SK-N-SH treated with all-trans-retinoic acid at 6 μM for 48 hours (cell line): Measurements from ENCODE around the gene SYT8.

Experiments
- ARNTL ChIP-seq: fragments of 450-650 bp; formaldehyde crosslinking; IDR thresholded peaks from 2 replicates; pipeline ENCODE4 v1.5.0; 2020; ENCODE audit warnings: low read depth, mild to moderate bottlenecking, moderate library complexity, borderline replicate concordance
- BACH2 ChIP-seq: fragments of 250-450 bp; sonication (Bioruptor Pico); IDR thresholded peaks from 2 replicates; pipeline ENCODE4 v1.9.0; 2021; ENCODE audit warnings: mild to moderate bottlenecking, borderline replicate concordance
- CSDC2 ChIP-seq: fragments of 250-450 bp; sonication (Bioruptor Pico); IDR thresholded peaks from 2 replicates; pipeline ENCODE4 v1.5.0; 2020; ENCODE audit warnings: mild to moderate bottlenecking, moderate library complexity
- PATZ1 ChIP-seq: fragments of 250-450 bp; sonication (Bioruptor Pico); IDR thresholded peaks from 2 replicates; pipeline ENCODE4 v1.8.0; 2020; ENCODE audit warnings: mild to moderate bottlenecking, moderate library complexity, borderline replicate concordance
- POU6F1 ChIP-seq: fragments of 250-450 bp; sonication (Bioruptor Pico); IDR thresholded peaks from 2 replicates; pipeline ENCODE4 v1.8.0; 2021; ENCODE audit warnings: low read depth, mild to moderate bottlenecking, moderate library complexity, borderline replicate concordance
- RARB ChIP-seq: fragments of 250-450 bp; sonication (Bioruptor Pico); IDR thresholded peaks from 2 replicates; pipeline ENCODE4 v1.8.0; 2021; ENCODE audit warnings: mild to moderate bottlenecking, moderate library complexity

GRCh38 chr11:1877211-1878136 is 42.7 kb downstream of the SYT8 start:
- TF ChIP-seq PATZ1 (CRISPR knock-in tag) (no peak), ARNTL (CRISPR knock-in tag) (no peak), CSDC2 (no peak), POU6F1 (CRISPR knock-in tag) (no peak), BACH2 (CRISPR knock-in tag) (no peak), RARB (CRISPR knock-in tag) (no peak)
